NCI-H128 (cell line): ENCODE data around the gene AGER.
"Not testable (repeated sequence)": the region's sequence is repeated elsewhere in the genome, so short reads cannot be mapped to it uniquely, and the experiment has no call there.

Experiments
- DNase-seq: peaks from one replicate; lab custom pipeline; 2025; ENCODE audit not compliant: unreplicated experiment; lab: John Stamatoyannopoulos, UW

AGER gene

GRCh38 chr6:32184084-32184640 is at the start of gene AGER:
Gene AGER, minus strand, starts transcription at chr6:32184253. Its CDS starts 31 bp downstream, at chr6:32184222.
- no peak for DNase-seq

GRCh38 chr6:32226434-32226833 is 42.4 kb upstream of the AGER start:
- no peak for DNase-seq

- DNase-seq, result no peak
Measured at GRCh38 chr6:32224696-32225095, 40.6 kb upstream of the AGER start.

GRCh38 chr6:32223258-32224235 is 39.5 kb upstream of the AGER start, which contains the start of gene NOTCH4:
Gene NOTCH4, minus strand, starts transcription at chr6:32224067. Its CDS starts 139 bp downstream, at chr6:32223928.
- no peak for DNase-seq

- DNase-seq, result no peak
Measured at GRCh38 chr6:32222333-32223230, 38.5 kb upstream of the AGER start.

GRCh38 chr6:32220021-32220420 is 36.0 kb upstream of the AGER start:
- DNase-seq, result no peak

GRCh38 chr6:32218167-32218566 is 34.1 kb upstream of the AGER start:
- DNase-seq, result no peak

GRCh38 chr6:32216998-32217397 is 32.9 kb upstream of the AGER start:
- no peak for DNase-seq

- no peak for DNase-seq
Measured at GRCh38 chr6:32216285-32216684, 32.2 kb upstream of the AGER start.

GRCh38 chr6:32215617-32216016 is 31.6 kb upstream of the AGER start:
- no peak for DNase-seq

- no peak for DNase-seq
Measured at GRCh38 chr6:32214126-32214525, 30.1 kb upstream of the AGER start.

GRCh38 chr6:32213649-32214048 is 29.6 kb upstream of the AGER start:
- DNase-seq, result no peak

GRCh38 chr6:32212076-32212760 is 28.2 kb upstream of the AGER start:
- DNase-seq, result no peak

GRCh38 chr6:32211432-32211831 is 27.4 kb upstream of the AGER start:
- DNase-seq, result not testable (repeated sequence)

- DNase-seq, result no peak
Measured at GRCh38 chr6:32210191-32210601, 26.1 kb upstream of the AGER start.

- DNase-seq, result no peak
Measured at GRCh38 chr6:32208996-32209395, 24.9 kb upstream of the AGER start.

- no peak for DNase-seq
Measured at GRCh38 chr6:32204268-32204715, 20.2 kb upstream of the AGER start.

GRCh38 chr6:32203426-32204267 is 19.6 kb upstream of the AGER start:
- no peak for DNase-seq

- DNase-seq, result no peak
Measured at GRCh38 chr6:32202186-32202585, 18.1 kb upstream of the AGER start.
